OCI-LY3 (cell line): Measurements from ENCODE around the gene TRIM63.

Experiments used
- H2AFZ ChIP-seq: fragments of 200-600, 300-600 bp; shearing (Covaris generic); 2 replicates; pipeline ENCODE4 v1.6.0; 2014; ENCODE audit warnings: antibody characterized with exemption, low read depth, low read length
- H3K27ac ChIP-seq: fragments of 200-600, 300-600 bp; sonication (generic); 2 replicates; pipeline ENCODE4 v1.5.1; 2014; ENCODE audit warnings: mild to moderate bottlenecking, low read length, moderate library complexity, mixed read lengths
- H3K27me3 ChIP-seq: fragments of 200-600, 300-600 bp; sonication (generic); 2 replicates; pipeline ENCODE4 v1.6.1; 2014; ENCODE audit warnings: low read depth, low read length, mixed read lengths
- H3K36me3 ChIP-seq: fragments of 200-600, 300-600 bp; sonication (generic); replicated peaks from 2 replicates; pipeline ENCODE3; 2014; ENCODE audit warnings: low read depth, low read length, mixed read lengths
- H3K4me1 ChIP-seq: fragments of 300-600, 200-600 bp; sonication (generic); 2 replicates; pipeline ENCODE4 v1.6.1; 2014; ENCODE audit warnings: low read length, mixed read lengths
- H3K4me2 ChIP-seq: fragments of 200-600, 300-600 bp; sonication (generic); 2 replicates; pipeline ENCODE4 v1.6.1; 2014; ENCODE audit warnings: low read length, mixed read lengths
- H3K4me3 ChIP-seq: fragments of 300-600, 200-600 bp; sonication (generic); 2 replicates; pipeline ENCODE4 v1.5.1; 2014; ENCODE audit warnings: antibody characterized with exemption, mild to moderate bottlenecking, low read length, moderate library complexity
- H3K79me2 ChIP-seq: fragments of 300-600, 200-600 bp; shearing (Covaris generic); 2 replicates; pipeline ENCODE4 v1.6.1; 2014; ENCODE audit warnings: mild to moderate bottlenecking, low read length, mixed read lengths
- H3K9ac ChIP-seq: fragments of 300-600, 200-600 bp; shearing (Covaris generic); 2 replicates; pipeline ENCODE4 v1.6.0; 2014; ENCODE audit warnings: mild to moderate bottlenecking, low read length, moderate library complexity
- H3K9me3 ChIP-seq: fragments of 200-600, 300-600 bp; shearing (Covaris generic); 2 replicates; pipeline ENCODE4 v1.6.1; 2014; ENCODE audit warnings: low read length, mixed read lengths; ENCODE audit not compliant: insufficient read depth
- H4K20me1 ChIP-seq: fragments of 200-600, 300-600 bp; sonication (generic); 2 replicates; pipeline ENCODE4 v1.6.1; 2016; ENCODE audit warnings: low read length, mixed read lengths; ENCODE audit not compliant: insufficient read depth
- CTCF ChIP-seq: fragments of 200-600, 300-600 bp; sonication (generic); IDR thresholded peaks from 2 replicates; pipeline ENCODE4 v1.5.1; 2014; ENCODE audit warnings: antibody characterized with exemption, low read length, low read depth
- EZH2phosphoT487 ChIP-seq: fragments of 200-600 bp; shearing (Covaris generic); IDR thresholded peaks from 2 replicates; pipeline ENCODE4 v1.6.1; 2018; ENCODE audit warnings: antibody characterized with exemption, mixed run types, low read depth

The TRIM63 gene

GRCh38 chr1:26041978-26042377 lies 25.5 kb downstream of the TRIM63 start:
- no peaks in the 10 kb centered on the region for H3K9me3 ChIP-seq
- TF ChIP-seq EZH2phosphoT487 (no peak), CTCF (no peak)
- no peaks in the 10 kb centered on the region for H3K36me3 ChIP-seq
- no peaks in the 10 kb centered on the region for H3K27me3 ChIP-seq
- no peaks in the 10 kb centered on the region for H3K4me1 ChIP-seq
- no peaks in the 10 kb centered on the region for H4K20me1 ChIP-seq
- no peaks in the 10 kb centered on the region for H3K79me2 ChIP-seq
- H3K9ac ChIP-seq, result no peak overlapping the region
- no peak overlapping the region for H3K4me2 ChIP-seq
- H2AFZ ChIP-seq, result no peak overlapping the region
- H3K4me3 ChIP-seq, result no peak overlapping the region
- no peak overlapping the region for H3K27ac ChIP-seq

GRCh38 chr1:26041401-26041800 lies 26.0 kb downstream of the TRIM63 start:
- Histone ChIP-seq H3K4me3 (no peak overlapping the region), H2AFZ (no peak overlapping the region), H3K4me1 (no peaks in the 10 kb centered on the region), H3K9ac (no peak overlapping the region), H3K4me2 (no peak overlapping the region), H3K79me2 (no peaks in the 10 kb centered on the region), H3K27me3 (no peaks in the 10 kb centered on the region), H3K27ac (no peak overlapping the region), H3K9me3 (no peaks in the 10 kb centered on the region), H3K36me3 (no peaks in the 10 kb centered on the region), H4K20me1 (no peaks in the 10 kb centered on the region)
- TF ChIP-seq CTCF (no peak), EZH2phosphoT487 (no peak)

- H3K9ac ChIP-seq, result no peak overlapping the region
- H3K4me2 ChIP-seq, result no peak overlapping the region
- H3K4me1 ChIP-seq, result no peaks in the 10 kb centered on the region
- H3K27ac ChIP-seq, result no peak overlapping the region
- TF ChIP-seq EZH2phosphoT487 (no peak), CTCF (no peak)
- H4K20me1 ChIP-seq, result no peaks in the 10 kb centered on the region
- no peak overlapping the region for H3K4me3 ChIP-seq
- no peaks in the 10 kb centered on the region for H3K27me3 ChIP-seq
- H3K9me3 ChIP-seq, result no peaks in the 10 kb centered on the region
- H2AFZ ChIP-seq, result no peak overlapping the region
- H3K79me2 ChIP-seq, result no peaks in the 10 kb centered on the region
- H3K36me3 ChIP-seq, result no peaks in the 10 kb centered on the region
These were observed 28.5 kb downstream of the TRIM63 start for GRCh38 chr1:26038904-26039303.

- TF ChIP-seq EZH2phosphoT487 (no peak), CTCF (no peak)
These were observed 29.0 kb downstream of the TRIM63 start for GRCh38 chr1:26038477-26038876.

More at GRCh38 chr1:26038477-26038876, 29.0 kb downstream of the TRIM63 start:
- H3K9me3 ChIP-seq, result no peaks in the 10 kb centered on the region
- no peaks in the 10 kb centered on the region for H3K4me1 ChIP-seq
- no peaks in the 10 kb centered on the region for H3K36me3 ChIP-seq
- H3K4me3 ChIP-seq, result no peak overlapping the region
- no peaks in the 10 kb centered on the region for H3K27me3 ChIP-seq
- no peak overlapping the region for H3K4me2 ChIP-seq
- H3K79me2 ChIP-seq, result no peaks in the 10 kb centered on the region
- no peaks in the 10 kb centered on the region for H4K20me1 ChIP-seq
- no peak overlapping the region for H3K27ac ChIP-seq
- no peak overlapping the region for H3K9ac ChIP-seq
- H2AFZ ChIP-seq, result no peak overlapping the region
